WTC11 (cell line): ENCODE measurements around the gene LSP1. TPM values are rescaled to one million over a fixed set of nuclear protein-coding genes. Genes with fewer than 3 reads are reported as not detected.

Source experiments
- ATAC-seq: fragments of 200-7000 bp; cut with Tn5 transposase; 2 replicates; pipeline ENCODE4 v1.10.0; 2021; ENCODE audit warnings: mild to moderate bottlenecking, moderate library complexity
- CTCF ChIA-PET: fragments of 300-600 bp; sonication (Branson Sonifier 250); formaldehyde crosslinking; loops from one replicate; lab custom pipeline; 2021; ENCODE audit warnings: antibody characterized with exemption; lab: Charles Lee
- POLR2A ChIA-PET: fragments of 350-600 bp; sonication (Branson Sonifier 250); formaldehyde crosslinking; loops from one replicate; lab custom pipeline; 2021; ENCODE audit warnings: antibody characterized with exemption; lab: Charles Lee
- DNase-seq: peaks from one replicate; pipeline ENCODE4 v3.0.0; 2021; ENCODE audit warnings: low spot score
- H3K27ac Mint-ChIP-seq: 2 replicates; pipeline ENCODE4 v1.8.0; 2021; ENCODE audit warnings: mixed read lengths
- H3K27me3 Mint-ChIP-seq: 2 replicates; pipeline ENCODE4 v1.8.0; 2021; ENCODE audit warnings: low read depth, mild to moderate bottlenecking, moderate library complexity, mixed read lengths
- H3K36me3 Mint-ChIP-seq: 2 replicates; pipeline ENCODE4 v1.8.0; 2021; ENCODE audit warnings: mixed read lengths
- H3K4me1 Mint-ChIP-seq: 2 replicates; pipeline ENCODE4 v1.8.0; 2022; ENCODE audit warnings: mixed read lengths
- H3K4me3 Mint-ChIP-seq: 2 replicates; pipeline ENCODE4 v1.8.0; 2021; ENCODE audit warnings: mild to moderate bottlenecking, moderate library complexity, mixed read lengths
- H3K9me3 Mint-ChIP-seq: 2 replicates; pipeline ENCODE4 v1.8.0; 2021; ENCODE audit warnings: mixed read lengths
- AR ChIP-seq: fragments of 250-450 bp; sonication (Bioruptor Pico); IDR thresholded peaks from 2 replicates; pipeline ENCODE4 v1.9.0; 2021; ENCODE audit warnings: mild to moderate bottlenecking
- ESRRA ChIP-seq: sonication (generic); formaldehyde crosslinking; IDR thresholded peaks from 2 replicates; pipeline ENCODE4 v1.8.1; 2022; ENCODE audit warnings: mild to moderate bottlenecking, missing genetic modification reagents, borderline replicate concordance
- ETV6 ChIP-seq: sonication (generic); formaldehyde crosslinking; IDR thresholded peaks from 2 replicates; pipeline ENCODE4 v1.8.1; 2022; ENCODE audit warnings: mild to moderate bottlenecking, missing genetic modification reagents
- HMGXB4 ChIP-seq: sonication (generic); formaldehyde crosslinking; IDR thresholded peaks from 2 replicates; pipeline ENCODE4 v1.8.1; 2023; ENCODE audit warnings: mild to moderate bottlenecking, moderate library complexity, missing genetic modification reagents
- JUN ChIP-seq: sonication (generic); formaldehyde crosslinking; IDR thresholded peaks from 2 replicates; pipeline ENCODE4 v1.8.0; 2023; ENCODE audit warnings: mild to moderate bottlenecking, missing genetic modification reagents
- MLX ChIP-seq: sonication (generic); formaldehyde crosslinking; IDR thresholded peaks from 2 replicates; pipeline ENCODE4 v1.8.1; 2023; ENCODE audit warnings: mild to moderate bottlenecking, missing genetic modification reagents, moderate library complexity
- NR1H2 ChIP-seq: sonication (generic); formaldehyde crosslinking; IDR thresholded peaks from 2 replicates; pipeline ENCODE4 v1.9.0; 2021; ENCODE audit warnings: mild to moderate bottlenecking, moderate library complexity, missing genetic modification reagents
- NR2C2 ChIP-seq: sonication (generic); formaldehyde crosslinking; IDR thresholded peaks from 2 replicates; pipeline ENCODE4 v1.8.0; 2022; ENCODE audit warnings: mild to moderate bottlenecking, missing genetic modification reagents
- NR3C1 ChIP-seq: sonication (generic); formaldehyde crosslinking; conservative IDR thresholded peaks from 2 replicates; pipeline ENCODE4 v1.8.1; 2023; ENCODE audit warnings: low read depth, mild to moderate bottlenecking, missing genetic modification reagents
- PRRX2 ChIP-seq: fragments of 250-450 bp; sonication (Bioruptor Pico); IDR thresholded peaks from 2 replicates; pipeline ENCODE4 v1.8.0; 2021; ENCODE audit warnings: mild to moderate bottlenecking
- STAT6 ChIP-seq: sonication (generic); formaldehyde crosslinking; conservative IDR thresholded peaks from 2 replicates; pipeline ENCODE4 v1.8.1; 2023; ENCODE audit warnings: mild to moderate bottlenecking, low read depth, missing genetic modification reagents, moderate library complexity
- TCF7 ChIP-seq: sonication (generic); formaldehyde crosslinking; IDR thresholded peaks from 2 replicates; pipeline ENCODE4 v1.8.0; 2022; ENCODE audit warnings: mild to moderate bottlenecking, low read depth, missing genetic modification reagents, moderate library complexity
- TEAD1 ChIP-seq: sonication (generic); formaldehyde crosslinking; IDR thresholded peaks from 2 replicates; pipeline ENCODE4 v1.8.0; 2022; ENCODE audit warnings: mild to moderate bottlenecking, missing genetic modification reagents
- ZBTB21 ChIP-seq: sonication (generic); formaldehyde crosslinking; IDR thresholded peaks from 2 replicates; pipeline ENCODE4 v1.8.1; 2023; ENCODE audit warnings: mild to moderate bottlenecking, missing genetic modification reagents, borderline replicate concordance
- ZNF138 ChIP-seq: sonication (generic); formaldehyde crosslinking; conservative IDR thresholded peaks from 2 replicates; pipeline ENCODE4 v1.8.1; 2022; ENCODE audit warnings: mild to moderate bottlenecking, moderate library complexity, missing genetic modification reagents
- total RNA-seq: library from RNA; stranded (reverse); gene quantifications from 3 replicates; pipeline ENCODE4 v1.2.3, GENCODE V29; 2021

LSP1 gene
- total RNA-seq, 1 experiment from 2014 or later: 0.77 TPM

GRCh38 chr11:1819074-1819473 is 33.8 kb upstream of the LSP1 start:
- peaks cover 25% of the 10 kb centered on the region for H3K27me3 Mint-ChIP-seq
- CTCF ChIA-PET: interaction anchor here (2.7 kb wide), 1 partner anchor 166 kb away, joined by 8 read pairs; no protein-coding TSS in a partner anchor

More at GRCh38 chr11:1819074-1819473, 33.8 kb upstream of the LSP1 start:
- no peak for TF ChIP-seq STAT6
- TF ChIP-seq HMGXB4: no peak
- TF ChIP-seq ETV6: no peak
- TF ChIP-seq NR3C1 (CRISPR knock-in tag): no peak
- no peak for TF ChIP-seq TCF7 (CRISPR knock-in tag)
- TF ChIP-seq MLX (CRISPR knock-in tag): no peak
- no peak for TF ChIP-seq NR2C2
- TF ChIP-seq JUN (CRISPR knock-in tag): no peak
- TF ChIP-seq ZNF138 (CRISPR knock-in tag): no peak
- TF ChIP-seq ESRRA (CRISPR knock-in tag): no peak
- no peak for TF ChIP-seq AR (CRISPR knock-in tag)
- TF ChIP-seq ZBTB21: no peak
- TF ChIP-seq PRRX2: no peak
- no peak for TF ChIP-seq NR1H2 (CRISPR knock-in tag)
- no peak for TF ChIP-seq TEAD1 (CRISPR knock-in tag)
- no peaks in the 10 kb centered on the region for H3K4me1 Mint-ChIP-seq
- no peak overlapping the region for H3K4me3 Mint-ChIP-seq
- DNase-seq (no peak), ATAC-seq (no peak)
- POLR2A ChIA-PET: interaction anchor here (1.1 kb wide), 1 partner anchor 125 kb away, joined by 3 read pairs; no protein-coding TSS in a partner anchor
- no peak overlapping the region for H3K27ac Mint-ChIP-seq
- H3K36me3 Mint-ChIP-seq: no peaks in the 10 kb centered on the region
- peaks cover 23% of the 10 kb centered on the region for H3K9me3 Mint-ChIP-seq
